Mesenteric fat pad (tissue), 1 donor: Measurements from ENCODE around the gene NIPA2. TPM values are rescaled to one million over a fixed set of nuclear protein-coding genes. Genes with fewer than 3 reads are reported as not detected.

Experiments used
- DNase-seq: peaks from one replicate; pipeline ENCODE4 v3.0.0-alpha.2; 2020; ENCODE audit warnings: low spot score
- total RNA-seq: library from RNA; stranded (reverse); fragmentation: NEBNext Ultra II Directional; extraction: Animal tissue kit (Norgen Biotek cat#: 25700); gene quantifications from one replicate; pipeline ENCODE4 v1.2.1, GENCODE V29; 2021
- donor health status: DM: yes; HTN: yes; CAD: no.

Gene NIPA2
- total RNA-seq, 1 donor from 2014 or later = 43.4 TPM

DNA sequence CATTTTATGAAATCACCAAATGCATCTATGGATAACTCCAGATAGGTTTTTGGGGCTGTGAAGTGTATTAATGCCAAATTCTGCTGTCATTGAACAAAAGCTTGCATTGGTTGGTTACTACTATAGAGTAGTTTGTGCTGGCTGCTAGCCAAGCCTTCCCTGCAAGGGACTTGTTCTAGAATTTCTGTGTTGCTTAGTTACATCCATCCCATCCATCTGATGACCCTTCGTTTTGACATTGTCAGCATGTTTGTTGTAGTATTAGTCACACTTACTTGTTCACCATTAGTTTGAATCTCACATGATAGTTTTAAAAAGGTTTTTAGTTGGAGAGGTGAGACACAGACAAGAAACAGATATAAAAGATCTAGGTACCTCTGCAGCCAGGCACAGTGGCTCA, 7.0 kb upstream of the NIPA2 start:
- DNase-seq = no peak

DNA sequence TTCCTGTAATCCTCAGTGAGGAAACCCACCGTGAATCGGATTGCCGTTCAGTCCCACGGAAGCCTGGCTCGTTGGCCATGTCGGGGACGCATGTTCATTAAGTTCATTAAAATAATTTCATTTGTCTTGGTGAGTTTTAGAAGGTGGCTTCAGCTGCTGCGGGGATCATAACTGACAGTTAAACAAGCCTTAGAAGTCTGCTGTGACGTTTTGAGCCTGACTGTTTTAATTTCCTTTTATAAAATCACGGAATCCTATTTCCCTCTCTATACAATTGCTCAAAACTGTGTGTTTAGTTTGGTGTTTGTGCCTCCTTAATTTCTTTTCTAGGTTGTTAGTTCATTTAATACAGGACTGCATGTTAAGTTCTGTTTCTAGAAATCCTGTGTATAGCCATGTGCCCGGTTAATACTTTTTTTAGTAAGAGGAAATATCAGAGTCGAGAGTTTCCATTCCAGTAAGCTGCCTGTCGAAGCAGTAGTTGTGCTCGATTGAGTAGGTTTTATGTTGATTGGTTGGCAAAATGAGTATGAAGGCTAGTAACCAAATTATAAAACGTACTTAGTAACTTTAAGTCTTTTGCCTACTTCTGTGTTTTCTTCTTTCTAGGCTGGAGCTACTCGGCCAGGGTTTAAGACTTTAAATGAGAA, 705 bp downstream of the NIPA2 start:
- no peak for DNase-seq

DNA sequence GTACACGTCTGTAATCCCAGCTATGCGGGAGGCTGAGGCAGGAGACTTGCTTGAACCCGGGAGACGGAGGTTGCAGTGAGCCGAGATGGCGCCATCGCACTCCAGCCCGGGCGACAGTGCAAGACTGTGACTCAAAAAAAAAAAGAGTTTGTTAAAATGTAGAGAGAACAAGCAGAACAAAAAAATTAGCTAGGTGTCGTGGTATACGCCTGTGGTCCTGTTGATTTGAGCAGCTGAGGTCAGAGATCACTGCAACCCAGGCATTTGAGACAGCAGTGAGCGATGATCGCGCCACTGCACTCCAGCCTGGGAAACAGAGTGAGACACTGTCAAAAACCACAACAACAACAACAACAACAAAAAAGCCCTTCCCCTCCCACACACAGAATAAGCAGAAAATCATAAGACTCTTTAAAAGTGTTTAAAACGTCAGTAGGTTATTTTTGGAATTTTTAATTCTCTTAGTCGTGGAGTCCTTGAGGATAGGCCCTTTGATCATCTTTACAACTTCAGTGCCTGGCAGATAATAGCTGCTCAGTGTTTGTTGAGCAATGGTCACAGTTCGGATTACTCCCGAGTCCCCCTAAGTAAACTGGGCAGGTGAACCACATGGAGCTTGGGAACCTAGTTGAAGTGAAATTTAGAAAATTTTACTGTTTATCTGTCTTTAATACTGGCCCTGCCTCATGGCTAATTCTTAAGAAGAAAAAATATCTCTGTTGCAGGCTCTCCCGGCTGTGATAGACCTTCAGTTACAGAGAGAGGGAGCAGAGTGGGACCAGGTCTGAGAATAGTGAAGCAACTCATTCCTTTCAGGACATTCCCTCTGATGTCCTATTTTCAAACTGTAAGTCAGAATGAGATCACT, 6.2 kb downstream of the NIPA2 start:
- no peak for DNase-seq

DNA sequence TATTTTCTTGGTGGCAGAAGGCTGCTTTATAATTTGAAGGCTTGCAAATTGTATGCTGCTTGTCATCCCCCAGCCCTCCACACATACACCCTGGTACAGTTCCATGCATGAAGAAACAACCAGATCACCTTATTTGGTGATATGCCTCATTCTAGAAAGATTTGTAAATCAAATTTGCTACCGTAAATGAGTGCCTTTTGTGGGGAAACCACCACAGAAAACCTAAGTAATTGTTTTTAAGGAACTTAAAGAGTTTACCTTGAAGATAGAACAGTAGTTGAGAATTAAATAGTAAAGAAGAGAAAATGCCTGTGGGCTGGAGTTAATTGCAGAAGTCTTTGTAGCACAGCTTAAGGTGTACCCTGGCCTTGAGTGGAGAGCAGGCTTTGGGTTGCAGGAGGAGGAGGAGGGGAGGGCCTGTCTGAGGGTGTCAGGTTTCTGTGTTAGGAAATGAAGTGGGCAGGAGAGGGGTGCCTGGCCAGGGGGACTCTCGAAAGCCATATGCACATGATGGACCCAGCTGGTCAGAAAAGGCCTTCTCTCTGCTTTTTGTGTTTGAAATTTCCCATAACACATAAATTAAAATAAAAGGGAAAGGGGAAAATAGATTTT, 6.9 kb downstream of the NIPA2 start:
- no peak for DNase-seq

DNA sequence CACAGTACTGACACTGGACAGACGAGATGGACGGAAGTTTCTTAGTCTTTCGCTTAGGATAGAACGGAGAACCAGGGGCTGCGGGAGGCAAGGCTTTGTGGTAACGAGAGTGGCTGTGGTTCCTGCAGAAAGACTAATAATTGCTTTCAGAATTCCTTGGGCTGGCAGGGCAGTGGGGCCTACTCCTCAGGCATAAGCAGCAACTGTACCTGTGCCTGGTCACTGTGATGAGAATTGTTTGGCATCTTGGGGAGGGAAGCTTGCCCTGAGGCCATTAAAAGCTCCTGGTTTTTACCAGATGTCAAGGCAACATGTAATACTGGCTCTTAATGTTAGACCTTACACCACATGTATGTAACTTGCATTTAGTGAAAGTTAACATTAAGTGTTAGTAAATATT, 7.6 kb downstream of the NIPA2 start:
- DNase-seq = no peak

DNA sequence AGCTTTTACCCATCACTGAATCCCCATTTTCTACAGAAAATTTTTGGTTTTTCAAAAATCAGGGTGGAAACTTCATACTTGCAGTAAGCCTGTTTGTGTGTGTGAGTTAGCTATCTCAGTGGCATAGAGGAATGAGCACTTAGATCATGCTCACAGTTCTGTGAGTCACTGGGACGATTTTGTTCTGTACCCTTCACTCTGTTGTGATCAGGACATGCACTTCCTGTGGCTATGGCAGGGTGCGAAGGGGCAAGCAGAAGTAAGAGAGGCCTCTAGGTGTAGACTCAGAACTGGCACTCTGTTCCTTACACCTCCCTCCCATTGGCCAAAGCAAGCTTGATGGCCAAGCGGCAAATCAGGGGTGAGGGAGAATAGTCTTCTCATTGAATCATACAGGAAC, 11.6 kb downstream of the NIPA2 start:
- no peak for DNase-seq

DNA sequence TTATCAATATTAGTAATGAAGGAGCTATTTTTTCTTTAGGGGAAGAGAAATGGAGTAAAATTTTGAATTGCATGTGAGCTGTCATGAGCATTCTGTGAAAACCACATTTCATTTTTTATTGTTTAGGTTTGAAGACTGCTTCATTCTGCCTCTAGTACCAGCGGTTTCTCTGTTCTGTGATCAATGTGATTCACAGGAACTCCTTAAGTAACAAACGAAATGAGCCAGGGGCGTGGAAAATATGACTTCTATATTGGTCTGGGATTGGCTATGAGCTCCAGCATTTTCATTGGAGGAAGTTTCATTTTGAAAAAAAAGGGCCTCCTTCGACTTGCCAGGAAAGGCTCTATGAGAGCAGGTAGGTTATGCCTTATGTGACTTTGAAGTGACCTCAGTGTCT, 13.0 kb downstream of the NIPA2 start:
- DNase-seq = no peak

DNA sequence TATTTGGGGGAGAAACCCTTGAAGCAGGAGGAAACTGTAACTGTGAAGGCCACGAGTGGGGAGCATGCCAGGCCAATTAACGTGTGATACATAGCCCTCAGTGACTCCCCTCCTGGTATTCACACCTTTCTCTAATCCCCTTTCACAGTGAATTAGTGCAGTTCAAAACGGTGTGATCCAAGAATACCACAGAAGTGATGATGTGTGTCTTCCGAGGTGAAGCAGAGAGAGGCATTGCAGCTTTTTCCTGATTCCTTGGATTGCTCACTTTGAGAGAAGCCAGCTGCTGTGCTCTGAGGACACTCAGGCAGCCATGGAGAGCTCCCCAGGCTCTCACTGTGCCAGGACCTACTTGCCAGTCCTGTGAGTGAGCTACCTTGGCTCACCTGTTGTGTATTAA, 17.3 kb downstream of the NIPA2 start:
- no peak for DNase-seq

DNA sequence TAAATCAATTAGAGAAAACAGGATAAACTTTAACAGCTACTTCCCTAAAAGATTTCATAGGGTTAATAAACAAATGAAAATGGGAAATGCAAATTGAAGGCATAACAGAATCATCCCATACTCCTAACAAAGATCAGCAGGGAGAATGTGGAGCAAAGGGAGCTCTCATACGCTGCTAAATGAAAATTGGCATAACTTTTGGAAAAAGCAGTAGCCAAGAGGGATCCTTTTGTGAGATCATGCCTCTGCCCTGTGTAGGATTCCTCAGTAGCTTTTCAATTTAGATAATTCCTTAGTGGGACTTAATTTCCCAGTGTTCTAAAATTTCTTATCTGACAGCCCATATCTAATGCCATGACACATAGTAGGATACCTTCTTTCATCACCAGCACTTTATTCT, 18.2 kb downstream of the NIPA2 start:
- DNase-seq = no peak

DNA sequence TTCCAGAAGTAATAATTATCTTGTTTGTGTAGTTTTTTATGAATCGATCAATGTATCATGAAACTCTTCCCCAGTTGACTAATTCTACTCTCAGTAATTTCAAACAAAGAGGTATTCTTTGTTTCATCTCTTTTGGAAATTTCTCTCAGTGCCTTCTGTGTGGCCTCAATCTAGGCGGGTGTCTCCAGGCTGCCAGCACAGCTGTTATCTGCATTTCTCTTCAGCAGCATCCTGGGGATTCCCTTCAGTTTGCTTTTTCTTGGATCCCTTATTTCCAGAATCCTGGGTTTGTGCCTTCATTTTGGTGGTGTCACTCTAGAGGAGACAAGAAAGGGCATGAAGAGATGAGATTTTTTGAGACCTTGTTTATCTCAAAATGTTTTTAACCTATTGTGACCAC, 22.7 kb downstream of the NIPA2 start:
- no peak for DNase-seq

DNA sequence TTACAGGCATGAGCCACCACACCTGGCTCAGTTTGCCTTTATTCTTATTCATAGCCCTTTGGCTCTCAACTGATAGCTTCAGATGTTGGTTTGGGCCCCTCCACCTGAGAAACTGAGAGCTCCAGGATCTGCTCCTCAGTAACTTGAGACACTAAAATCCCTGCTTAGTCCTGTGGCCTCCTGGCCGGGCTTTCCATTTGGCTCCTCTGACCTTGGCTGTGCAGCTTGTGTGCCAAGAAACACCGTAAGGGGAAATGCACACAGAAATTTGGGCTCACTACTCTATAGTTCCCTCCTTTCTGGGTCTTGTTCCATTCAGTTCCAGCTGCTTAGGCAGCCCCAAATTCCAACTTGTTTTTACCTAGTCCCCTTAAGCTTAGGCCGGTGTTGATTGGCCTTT, 24.9 kb downstream of the NIPA2 start:
- DNase-seq = no peak

DNA sequence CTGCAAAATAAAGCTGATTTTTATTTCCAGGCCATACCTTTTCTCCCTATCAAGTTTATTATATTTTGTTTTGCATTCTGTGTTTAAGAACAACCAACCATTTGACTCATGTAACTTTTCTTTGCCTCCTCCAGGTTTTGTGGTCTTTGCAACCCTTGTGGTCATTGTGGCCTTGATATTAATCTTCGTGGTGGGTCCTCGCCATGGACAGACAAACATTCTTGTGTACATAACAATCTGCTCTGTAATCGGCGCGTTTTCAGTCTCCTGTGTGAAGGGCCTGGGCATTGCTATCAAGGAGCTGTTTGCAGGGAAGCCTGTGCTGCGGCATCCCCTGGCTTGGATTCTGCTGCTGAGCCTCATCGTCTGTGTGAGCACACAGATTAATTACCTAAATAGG, 27.6 kb downstream of the NIPA2 start:
- DNase-seq = no peak

DNA sequence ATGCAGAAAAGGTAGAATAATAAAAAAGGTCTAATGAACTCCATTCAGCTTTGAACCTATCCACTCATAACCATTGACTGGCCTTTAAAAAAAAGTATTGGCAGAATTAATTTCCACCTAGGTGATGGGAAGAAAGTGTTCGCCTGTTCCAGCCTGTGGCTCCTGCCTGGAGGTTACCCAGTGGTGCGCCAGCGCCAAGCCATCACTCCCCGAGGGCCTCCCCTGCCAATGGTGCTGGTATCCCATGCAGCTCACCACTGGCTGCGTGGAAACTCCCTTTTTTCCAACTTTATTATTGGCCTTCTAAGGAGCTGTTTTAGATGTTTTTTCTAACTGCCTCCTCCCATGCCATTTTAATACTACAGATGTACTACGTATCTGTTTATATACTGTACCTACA, 29.4 kb downstream of the NIPA2 start:
- no peak for DNase-seq

DNA sequence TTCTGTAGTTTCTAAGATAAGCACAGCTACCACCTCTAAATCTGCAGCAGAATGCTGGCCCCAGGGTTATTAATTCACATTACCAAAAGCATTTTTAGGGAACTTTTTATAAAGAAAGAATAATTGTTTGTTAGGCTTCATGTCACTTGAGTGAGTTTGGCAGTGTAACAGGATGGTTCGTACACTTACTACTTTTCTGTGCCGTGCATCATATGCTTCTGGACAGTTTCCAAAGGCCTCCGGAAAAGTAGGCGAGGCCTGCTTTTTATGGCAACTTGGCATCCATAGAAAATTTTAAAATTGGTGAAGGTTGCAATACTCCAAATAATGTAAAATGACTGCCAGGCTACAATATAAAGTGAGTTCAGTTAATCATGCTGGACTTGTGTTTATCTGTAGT, 30.0 kb downstream of the NIPA2 start:
- DNase-seq = no peak

DNA sequence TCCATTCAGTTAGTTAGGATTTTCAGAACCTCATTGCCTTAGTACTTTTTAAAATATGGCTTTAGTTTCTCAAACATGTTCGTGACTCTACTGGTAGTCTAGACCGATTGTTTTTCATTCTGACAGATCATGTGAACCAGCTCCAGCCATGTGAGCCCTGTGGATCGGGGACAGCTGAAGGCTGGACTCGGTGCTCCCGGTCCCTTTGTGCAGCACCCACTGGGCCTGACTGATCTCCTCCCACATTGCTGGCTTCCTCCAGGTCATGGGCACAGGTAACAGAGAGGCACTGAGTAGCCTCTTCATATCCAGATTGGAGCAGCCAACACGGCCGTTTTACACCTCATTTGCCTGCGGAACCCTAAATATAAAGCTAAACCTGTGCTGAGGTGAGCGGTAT, 30.5 kb downstream of the NIPA2 start:
- no peak for DNase-seq

DNA sequence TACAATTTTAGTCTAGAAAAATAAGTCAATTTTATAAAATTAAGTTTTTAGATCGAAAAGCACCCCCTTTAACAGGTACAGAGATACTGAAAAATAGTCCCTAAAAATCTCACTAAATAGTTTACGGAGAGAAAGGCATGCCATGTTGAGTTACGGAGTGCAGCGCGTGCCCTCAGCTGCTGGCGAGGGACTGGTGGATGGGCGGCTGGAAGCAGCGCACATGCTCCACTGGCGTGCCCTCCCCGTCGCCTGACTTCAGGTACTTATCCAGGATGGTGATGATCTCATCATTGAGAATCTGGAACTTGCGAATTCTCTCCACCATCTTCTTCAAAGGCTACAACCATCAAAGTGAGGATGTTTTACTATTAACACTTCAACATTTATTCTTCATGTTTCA, 31.4 kb downstream of the NIPA2 start:
- DNase-seq = no peak

DNA sequence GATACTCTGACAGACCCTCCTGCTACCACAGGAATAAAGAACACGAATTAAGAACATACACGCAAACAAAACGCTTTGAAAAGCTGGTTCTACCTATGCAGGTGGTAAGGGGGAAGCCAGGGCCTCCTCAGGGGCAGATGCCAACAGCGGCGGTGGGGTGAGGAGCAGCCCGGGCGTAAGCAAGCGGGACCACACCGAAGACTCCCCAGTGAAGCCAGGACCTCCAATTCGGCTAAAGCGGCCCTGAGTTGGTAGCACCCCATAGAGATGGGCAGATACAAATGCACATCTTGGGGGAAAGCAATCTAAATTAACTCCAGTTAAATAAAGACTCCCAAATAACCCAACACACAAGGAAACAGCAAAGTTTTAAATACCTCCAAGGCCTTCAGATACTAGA, 32.4 kb downstream of the NIPA2 start:
- no peak for DNase-seq

DNA sequence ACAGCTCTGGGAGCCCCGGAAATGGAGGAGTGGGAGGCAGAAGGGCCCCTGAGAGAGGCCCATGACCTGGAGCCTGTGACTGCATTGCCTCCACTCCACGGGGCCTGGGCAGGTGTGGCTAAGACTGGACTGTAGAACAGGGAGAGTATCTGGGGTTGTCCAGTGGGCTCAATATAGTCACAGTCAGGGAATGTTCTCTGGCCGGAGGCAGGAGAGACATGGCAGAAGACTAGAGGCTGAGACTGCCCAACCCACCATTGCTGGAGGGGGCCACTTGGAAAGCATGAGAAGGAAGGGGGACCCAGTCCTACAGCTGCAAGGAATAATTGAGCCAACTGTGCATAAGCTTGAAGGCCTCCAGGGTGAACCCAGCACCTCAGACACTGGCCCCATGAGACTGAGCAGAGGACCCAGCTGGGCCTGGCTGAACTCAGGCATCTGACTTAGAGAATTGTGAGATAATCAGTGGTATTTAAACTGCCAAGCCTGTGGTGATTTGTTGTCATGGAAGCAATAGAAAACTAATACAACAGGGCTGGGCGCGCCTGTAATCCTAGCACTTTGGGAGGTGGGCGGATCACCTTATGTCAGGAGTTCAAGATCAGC, 33.1 kb downstream of the NIPA2 start:
- DNase-seq = no peak

DNA sequence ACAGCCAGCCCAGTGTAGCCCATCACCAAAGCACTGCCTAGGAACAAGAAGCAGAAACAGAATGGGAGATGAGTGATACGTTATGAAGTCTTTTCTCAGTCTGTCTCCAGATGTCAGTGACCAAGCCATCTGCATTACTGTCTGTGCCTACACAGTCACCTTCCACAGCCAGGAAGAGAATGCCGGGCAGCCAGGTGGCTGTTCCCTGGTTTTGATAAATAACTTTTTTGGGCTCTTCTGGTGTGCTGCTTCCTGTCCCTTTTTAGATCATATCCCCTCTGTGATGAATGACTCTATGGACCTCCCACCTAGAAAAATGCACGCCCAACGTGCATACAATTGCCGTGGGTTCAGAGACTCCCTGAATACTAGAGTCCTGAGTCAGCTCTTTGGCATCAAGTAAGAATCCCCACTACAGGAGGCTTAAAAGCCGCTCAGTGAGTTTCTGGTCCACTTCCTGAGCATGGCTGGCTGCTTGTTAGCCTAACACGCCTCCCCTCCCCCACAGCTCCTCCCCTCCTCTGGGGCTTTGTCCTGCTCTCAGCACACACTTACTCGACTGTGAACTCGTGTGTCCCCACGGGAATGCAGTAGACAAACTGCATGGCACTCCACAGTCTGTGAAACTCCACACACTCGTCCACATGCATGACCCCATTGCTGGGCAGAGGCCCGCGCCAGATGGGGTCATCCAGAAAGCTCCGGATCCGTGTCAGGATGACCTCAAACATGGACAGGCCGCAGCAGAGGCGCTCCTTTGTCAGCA, 34.7 kb downstream of the NIPA2 start:
- DNase-seq = no peak

DNA sequence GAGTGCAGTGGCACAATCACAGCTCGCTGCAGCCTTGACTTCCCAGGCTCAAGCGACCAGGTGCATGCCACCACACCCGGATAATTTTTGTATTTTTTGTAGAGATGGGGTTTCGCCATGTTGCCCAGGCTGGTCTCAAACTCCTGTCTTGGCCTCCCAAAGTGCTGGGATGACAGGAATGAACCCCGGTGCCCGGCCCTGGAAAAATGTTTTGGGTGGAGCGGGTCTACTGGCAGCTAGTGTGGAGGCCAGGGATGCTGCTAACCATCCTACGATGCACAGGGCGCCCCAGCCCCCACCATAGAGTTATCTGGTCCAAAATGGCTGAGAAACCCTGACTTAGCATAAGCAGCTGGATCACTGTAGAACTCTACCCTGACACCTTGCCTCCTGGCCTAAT, 35.4 kb downstream of the NIPA2 start:
- DNase-seq = no peak

DNA sequence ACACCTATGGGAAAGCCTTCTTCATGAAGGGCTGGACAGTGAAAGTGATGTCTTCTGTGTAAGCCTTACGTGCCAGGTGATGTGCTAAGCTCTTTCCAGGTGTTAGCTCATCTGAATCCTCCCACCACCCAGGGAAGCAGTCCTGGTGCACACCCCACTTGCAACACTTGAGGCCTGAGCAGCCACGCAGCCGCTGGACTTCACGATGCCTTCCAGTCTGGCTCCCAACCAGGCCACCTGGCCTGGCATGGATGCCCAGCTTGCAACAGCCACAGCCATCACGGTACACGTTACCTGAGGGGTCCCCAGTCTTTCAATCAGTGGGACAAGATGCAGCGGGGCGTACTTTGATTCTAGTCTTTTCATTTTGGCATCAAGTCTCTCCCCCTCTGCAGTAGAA, 35.8 kb downstream of the NIPA2 start:
- DNase-seq = no peak
